Spleen (tissue), 7 donors: ENCODE results near the gene C1orf198.

Experiments used
- POLR2A ChIP-seq, 3 donors: fragments of 450-650 bp; IDR thresholded peaks; one replicate each; pipeline ENCODE4 v1.5.1; 2017; ENCODE audit warnings: antibody characterized with exemption in 3 of 3, mild to moderate bottlenecking in 1 of 3
- TF ChIP-seq, protein P1 (sequence below), 11 experiments: fragments of 200-600 bp in 7 of 11; fragments of 450-650 bp in 4 of 11; sonication (generic) in 4 of 11; IDR thresholded peaks in 8 of 11; conservative IDR thresholded peaks in 3 of 11; 1 replicate in 7 of 11; 2 replicates in 4 of 11; pipeline versions ENCODE4 v1.4.0 to v1.8.0; 2016 to 2021; ENCODE audit warnings: antibody characterized with exemption in 11 of 11, inconsistent platforms in 4 of 11, mild to moderate bottlenecking in 1 of 11
- donor health status: DM: no; HTN: no; CAD: no; lungs with moderate emphysema.
- donor health status: DM: no; HTN: no; CAD: no.
- donor health status: DM: no; HTN: no; CAD: no.

DNA sequence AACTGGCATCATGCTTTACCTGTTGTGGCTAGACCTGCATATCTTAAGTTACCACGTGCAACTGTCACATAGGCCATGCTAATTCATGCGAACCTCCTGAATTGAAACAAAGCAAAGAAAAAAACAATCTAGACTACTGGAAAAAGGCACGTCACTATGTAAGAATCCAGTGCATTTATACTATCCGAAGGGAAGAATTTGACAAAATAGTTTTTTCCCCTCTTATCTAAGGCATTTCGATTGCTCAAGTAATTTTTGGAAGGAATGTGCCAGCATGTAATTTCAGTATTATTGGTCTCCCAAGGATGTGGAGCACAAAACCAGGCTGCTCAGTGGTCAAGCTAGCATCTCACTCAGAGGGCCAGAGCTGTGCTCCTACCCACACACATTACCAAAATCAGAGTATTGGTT lies 31.5 kb upstream of the C1orf198 start:
- TF ChIP-seq, protein P1, sequence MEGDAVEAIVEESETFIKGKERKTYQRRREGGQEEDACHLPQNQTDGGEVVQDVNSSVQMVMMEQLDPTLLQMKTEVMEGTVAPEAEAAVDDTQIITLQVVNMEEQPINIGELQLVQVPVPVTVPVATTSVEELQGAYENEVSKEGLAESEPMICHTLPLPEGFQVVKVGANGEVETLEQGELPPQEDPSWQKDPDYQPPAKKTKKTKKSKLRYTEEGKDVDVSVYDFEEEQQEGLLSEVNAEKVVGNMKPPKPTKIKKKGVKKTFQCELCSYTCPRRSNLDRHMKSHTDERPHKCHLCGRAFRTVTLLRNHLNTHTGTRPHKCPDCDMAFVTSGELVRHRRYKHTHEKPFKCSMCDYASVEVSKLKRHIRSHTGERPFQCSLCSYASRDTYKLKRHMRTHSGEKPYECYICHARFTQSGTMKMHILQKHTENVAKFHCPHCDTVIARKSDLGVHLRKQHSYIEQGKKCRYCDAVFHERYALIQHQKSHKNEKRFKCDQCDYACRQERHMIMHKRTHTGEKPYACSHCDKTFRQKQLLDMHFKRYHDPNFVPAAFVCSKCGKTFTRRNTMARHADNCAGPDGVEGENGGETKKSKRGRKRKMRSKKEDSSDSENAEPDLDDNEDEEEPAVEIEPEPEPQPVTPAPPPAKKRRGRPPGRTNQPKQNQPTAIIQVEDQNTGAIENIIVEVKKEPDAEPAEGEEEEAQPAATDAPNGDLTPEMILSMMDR (IDR thresholded peaks at IDR 0.05 in 8 of 11, conservative IDR thresholded peaks at IDR 0.05 in 3 of 11): no peak
- TF ChIP-seq POLR2A (IDR thresholded peaks at IDR 0.05): no peak
